ENCODE measurements around the gene FADS6.

Gene FADS6

DNA sequence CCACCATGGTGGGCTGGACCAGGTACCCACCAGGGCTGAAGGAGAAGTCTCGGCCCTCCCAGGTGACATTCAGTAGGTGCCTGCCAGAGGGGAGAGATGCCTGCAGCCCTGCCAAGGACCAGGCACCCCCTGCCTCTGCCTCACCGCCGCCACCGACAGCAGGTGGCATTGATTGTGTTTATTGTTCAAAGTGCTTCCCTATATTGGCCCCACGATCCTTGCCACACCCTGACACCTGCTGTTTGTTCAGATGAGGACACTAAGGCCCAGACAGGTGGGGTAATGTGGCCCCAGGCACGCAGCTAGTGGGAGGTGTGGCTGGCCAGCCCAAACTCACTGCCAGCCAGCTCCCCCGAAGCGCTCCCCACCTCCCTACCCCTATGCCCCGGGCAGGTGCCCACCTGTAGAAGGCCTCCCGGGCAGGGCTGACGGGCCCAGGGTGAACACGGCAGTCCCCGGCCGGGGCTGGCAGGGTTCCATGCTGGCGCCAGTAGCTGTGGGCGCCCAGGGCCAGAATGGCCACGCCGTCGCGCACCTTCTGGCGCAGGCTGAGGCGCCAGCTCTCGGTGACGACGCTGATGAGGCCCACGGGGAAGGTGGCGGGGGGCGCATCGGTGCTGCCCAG is 41.7 kb downstream of the FADS6 start:
- no peak for DNase-seq

GRCh38 chr17:74850914-74851313 is 42.5 kb downstream of the FADS6 start:
- DNase-seq = no peak

DNA sequence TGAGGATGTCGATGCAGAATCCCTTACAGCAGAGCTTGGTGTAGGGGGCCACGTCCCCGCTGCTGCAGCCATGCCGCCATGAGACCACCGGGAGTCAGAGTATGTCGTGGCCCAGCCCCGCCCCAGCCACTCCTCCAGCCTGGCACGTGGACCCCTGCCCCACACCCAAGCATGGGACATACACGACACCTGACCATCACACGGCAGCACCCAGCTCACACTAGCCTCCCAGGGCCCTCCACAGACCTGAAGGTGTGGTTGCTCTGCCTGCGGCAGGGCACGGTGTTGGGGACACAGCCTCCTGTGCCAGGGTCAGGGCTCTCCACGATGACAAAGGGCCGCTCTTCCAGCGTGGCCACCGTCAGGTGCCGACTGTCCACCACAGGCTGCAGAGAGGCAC is 43.1 kb downstream of the FADS6 start:
- no peak for DNase-seq

DNA sequence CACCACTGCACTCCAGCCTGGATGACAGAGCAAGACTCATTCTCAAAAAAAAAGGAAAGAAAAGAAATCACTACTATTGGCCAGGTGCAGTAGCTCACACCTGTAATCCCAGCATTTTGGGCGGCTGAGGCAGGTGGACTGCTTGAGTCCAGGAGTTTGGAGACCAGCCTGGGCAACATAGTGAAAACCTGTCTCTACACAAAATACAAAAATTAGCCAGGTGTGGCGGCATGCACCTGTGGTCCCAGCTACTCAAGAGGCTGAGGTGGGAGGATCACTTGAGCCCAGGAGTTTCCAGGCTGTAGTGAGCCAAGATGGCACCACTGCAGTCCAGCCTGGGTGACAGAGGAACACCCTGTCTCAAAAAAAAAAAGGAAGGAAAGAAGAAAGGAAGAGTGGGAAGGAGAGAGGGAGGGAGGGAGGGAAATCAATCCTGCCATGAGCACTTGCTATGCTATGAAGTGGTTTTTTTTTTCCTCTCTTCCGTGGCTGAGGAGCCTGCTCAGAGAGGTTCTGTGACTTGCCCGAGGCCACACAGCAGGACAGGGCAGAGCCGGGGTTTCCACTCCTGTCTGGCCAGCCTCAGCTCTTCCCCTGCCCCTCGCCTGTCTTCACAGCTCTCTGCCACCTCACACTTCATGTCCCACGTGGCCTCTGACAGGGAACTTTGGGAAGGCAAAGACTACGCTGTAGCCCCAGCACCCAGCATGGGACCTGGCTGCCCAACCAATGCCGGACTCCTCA is 44.6 kb downstream of the FADS6 start:
- no peak for DNase-seq

GRCh38 chr17:74846621-74847020 is 46.8 kb downstream of the FADS6 start:
- DNase-seq = no peak

- no peak for DNase-seq
These were observed 50.1 kb downstream of the FADS6 start for GRCh38 chr17:74843352-74843627.

GRCh38 chr17:74842599-74843351 is 50.7 kb downstream of the FADS6 start:
- no peak for DNase-seq

- DNase-seq = no peak
These were observed 51.3 kb downstream of the FADS6 start for GRCh38 chr17:74842146-74842598.

DNA sequence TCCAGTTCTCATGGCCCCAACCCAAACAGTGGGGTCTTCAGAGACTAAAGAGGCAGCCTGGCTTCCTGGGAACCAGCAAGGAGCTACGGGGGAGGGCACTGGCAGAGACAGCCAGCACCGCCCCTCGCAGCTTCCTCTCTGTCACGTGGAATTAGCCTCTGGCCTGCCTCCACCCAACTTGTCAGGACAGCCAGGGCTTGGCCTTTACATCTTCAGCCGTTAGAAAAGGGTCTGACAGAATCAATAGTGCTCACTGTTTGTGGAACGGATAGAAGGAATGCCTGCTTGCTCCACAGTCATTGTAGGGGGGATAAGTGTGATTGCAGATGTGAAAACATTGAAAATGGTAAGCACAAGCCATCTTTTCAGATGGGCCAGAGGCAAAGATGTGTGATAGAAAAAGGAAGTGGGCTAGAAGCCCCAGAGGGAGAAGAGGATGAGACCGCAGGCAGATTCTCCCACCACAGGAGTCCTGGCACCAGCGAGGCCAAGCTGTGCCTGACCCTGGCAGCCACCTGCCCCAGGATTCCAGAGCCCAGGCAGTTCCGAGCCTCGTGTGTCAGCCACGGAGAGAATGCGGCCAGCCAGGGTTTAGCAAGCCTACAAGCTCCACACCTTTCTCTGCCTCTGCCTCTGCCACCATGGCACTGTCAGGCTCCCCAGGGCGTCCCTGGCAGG is 52.3 kb downstream of the FADS6 start:
- DNase-seq = no peak

GRCh38 chr17:74839990-74840852 is 53.2 kb downstream of the FADS6 start:
- no peak for DNase-seq

DNA sequence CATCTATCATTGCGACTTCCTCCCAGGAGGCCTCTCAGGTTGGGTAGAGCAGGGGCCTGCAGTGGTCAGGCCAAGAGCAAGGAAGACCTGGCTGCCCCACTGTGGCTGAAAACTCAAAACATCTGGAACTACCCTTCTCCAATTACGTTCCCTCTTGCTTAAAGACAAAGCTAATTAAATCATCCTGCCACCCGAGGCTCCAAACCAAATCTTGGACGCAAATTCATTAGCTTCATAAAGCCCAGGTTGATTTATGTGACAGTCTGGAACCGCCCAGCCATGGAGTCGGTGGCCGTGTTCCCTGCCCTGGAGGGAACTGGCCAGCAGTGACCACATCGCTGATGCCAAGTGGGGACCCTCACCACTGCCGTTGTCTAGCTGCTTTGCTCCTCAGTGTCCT is 55.2 kb downstream of the FADS6 start:
- no peak for DNase-seq

DNA sequence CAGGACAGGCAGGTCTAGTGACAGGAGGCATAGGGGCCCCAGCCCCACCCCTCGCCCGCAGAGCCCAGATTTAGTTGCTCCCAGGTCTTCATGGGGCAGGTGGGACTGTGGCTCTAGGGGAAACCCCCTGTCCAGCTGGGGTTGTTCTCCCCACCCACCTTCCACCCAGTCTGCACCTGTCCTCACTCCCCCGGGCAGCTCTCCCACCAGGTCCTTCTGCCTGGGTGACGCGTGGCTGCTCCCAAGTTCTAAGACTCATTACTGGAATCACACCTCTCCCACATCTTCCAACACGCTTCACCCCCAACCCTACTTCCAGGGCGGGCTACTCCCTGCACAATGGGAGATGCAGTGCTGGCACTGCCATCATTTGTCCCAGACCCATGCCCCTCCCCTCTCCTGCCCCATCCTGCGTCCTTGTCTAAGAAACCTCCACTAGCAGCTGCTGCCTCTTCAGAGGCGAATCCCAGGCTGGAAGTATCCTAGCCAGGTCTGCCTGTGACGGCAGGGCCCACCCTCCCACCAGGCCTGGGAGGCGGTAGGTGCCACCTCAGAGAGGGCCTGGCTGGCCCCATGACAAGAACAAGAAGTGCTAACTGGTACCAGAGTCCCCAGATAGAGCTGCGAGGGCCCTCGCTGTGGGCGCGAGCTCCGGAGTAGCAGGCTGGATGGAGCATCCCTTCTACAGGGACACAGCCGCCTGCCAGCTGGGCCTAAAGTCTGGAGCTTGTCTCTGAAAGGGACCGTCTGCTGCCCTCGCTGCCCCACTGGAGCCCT is 56.6 kb downstream of the FADS6 start:
- DNase-seq = no peak

- no peak for DNase-seq
These were observed 57.2 kb downstream of the FADS6 start for GRCh38 chr17:74836191-74836590.

DNA sequence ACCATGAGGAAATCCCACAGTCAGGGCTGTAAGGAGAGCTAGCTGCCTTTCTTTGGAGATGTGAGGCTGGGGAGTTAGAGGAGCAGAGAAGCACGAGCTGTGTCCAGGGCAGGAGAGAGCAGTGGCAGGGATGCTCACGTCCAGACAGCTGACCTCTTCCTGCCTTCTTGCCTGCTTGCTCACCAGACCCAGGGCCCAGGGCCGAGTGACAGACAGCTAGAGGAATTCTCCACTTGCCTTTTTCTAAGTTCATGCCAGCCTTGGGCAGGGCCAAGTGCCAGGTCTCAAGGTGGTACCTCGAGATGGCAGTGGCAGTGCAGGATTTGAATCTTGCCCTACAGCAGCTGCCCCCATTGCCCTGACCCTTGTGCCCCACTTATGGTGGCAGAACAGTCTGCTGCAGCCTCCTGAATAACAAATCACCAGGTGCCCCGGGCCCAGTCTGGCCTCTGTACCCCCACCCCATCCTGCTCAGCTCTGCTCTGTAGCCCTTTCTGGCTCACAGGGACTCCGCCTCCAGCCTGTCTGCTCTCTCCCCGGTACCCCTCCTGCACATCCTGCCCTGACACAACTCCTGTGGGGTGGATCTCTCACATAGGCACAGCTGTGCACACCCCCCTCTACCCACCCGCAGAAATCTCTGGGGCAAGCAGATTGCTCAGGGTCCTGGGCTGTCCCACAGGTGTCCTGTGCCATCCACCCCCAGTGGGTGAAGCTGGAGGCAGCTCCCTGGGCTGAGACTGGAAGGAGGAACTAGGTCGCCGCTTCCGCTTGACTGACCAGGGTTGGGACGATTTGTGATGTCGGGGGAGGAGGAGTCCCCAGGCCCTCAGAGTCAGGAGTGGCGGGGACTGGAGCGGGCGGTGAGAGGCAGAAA is 59.7 kb downstream of the FADS6 start:
- no peak for DNase-seq

GRCh38 chr17:74832421-74832820 is 61.0 kb downstream of the FADS6 start:
- DNase-seq = no peak

DNA sequence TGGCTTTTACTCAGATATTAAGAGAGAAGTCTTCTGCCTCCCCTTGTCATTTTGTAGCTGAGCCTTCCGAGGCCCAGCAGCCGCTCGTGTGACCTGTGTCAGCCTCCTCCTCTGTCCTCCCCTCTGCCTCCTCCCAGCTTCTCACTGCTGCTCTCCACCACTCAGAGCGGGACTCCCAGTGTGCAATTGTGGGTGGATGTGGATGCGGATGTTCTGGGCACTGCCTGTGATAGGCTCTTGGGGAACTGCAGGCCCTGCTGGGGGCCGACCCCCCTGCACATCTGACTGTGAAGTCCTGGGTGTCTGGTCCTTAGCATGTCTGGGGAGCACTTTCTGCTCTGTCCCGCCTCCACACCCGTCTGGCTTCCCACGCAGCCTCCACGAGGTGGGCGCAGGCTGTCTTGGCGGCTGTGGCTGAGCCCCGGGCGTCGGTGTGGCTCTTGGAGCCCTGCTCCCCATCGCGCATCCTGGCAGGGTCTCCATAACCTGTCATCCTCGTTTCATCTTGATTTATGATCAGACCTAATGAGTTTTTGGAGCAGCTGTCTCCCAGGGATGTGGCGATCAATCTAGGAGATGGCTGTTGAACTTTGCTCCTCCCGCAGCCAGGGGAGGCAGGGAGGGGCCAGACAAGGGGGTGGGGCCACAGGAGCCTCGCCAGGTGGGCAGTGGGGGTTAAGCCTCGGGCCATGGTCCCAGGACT is 61.8 kb downstream of the FADS6 start:
- DNase-seq = no peak

GRCh38 chr17:74830861-74831260 is 62.6 kb downstream of the FADS6 start:
- DNase-seq = no peak

- DNase-seq = no peak
These were observed 65.6 kb downstream of the FADS6 start for GRCh38 chr17:74827800-74828199.

All from activated effector memory CD4-positive, alpha-beta T cell treated with anti-CD3 and anti-CD28 coated beads, Interleukin-2, amount 50 U/mL, for 16 hours (primary cell).